Stimulated activated CD8-positive, alpha-beta memory T cell treated with anti-CD3 and anti-CD28 coated beads, Interleukin-4, amount 100 ng/mL, for 4 hours (primary cell): ENCODE data around the gene ERCC6L2.

Experiments used
- DNase-seq, 2 donors: peaks; one replicate each; pipeline ENCODE4 v3.0.0-alpha.2; 2020; ENCODE audit warnings: low read depth in 2 of 2, low spot score in 1 of 2

ERCC6L2 gene

DNA sequence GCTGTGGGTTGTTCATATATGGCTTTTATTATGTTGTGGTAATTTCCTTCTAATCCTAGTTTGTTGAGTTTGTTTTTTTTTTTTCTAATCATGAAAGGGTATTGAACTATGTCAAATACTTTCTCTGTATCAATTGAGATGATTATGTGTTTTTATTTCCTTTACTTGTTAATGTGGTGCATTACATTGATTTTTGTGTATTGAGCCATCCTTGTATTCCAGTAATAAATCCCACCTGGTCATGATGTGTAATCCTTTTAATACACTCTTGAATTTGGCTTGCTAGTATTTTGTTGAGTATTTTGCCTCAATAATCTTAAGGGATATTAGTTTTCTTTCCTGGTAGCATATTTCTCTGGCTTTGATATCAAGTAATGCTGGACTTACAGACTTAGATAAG, 13.1 kb upstream of the ERCC6L2 start:
- no peak for DNase-seq

GRCh38 chr9:95864852-95865580, 10.5 kb upstream of the ERCC6L2 start:
- DNase-seq = no peak

DNA sequence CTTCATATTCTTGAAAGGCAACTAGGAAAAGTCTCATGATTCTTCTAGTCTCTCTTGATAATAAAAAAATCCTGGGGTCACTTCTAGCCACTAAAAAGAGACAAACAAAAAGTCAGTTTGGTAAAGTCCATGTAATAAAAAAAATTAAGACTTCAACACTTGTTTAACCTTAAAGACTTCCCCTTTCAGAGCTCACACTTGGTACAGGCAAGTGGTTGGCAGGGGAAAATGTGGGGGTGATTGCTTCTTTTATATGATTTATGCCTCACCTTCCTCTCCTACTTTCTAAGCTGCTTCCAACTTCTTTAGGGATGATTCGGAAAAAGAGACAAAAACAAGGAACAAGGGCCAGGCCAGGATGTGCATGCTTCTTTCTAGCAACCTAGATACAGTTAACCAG, 5.1 kb upstream of the ERCC6L2 start:
- DNase-seq = no peak

GRCh38 chr9:95870906-95871305, 4.6 kb upstream of the ERCC6L2 start:
- no peak for DNase-seq

GRCh38 chr9:95874303-95874988, 1.0 kb upstream of the ERCC6L2 start:
- no peak for DNase-seq

- DNase-seq = peak; percentile 32 to 33
These were observed 544 bp upstream of the ERCC6L2 start for GRCh38 chr9:95874989-95875304.

- DNase-seq = no peak
These were observed 600 bp downstream of the ERCC6L2 start for GRCh38 chr9:95876138-95876444.

- no peak for DNase-seq
These were observed 1.1 kb downstream of the ERCC6L2 start for GRCh38 chr9:95876595-95876994.

GRCh38 chr9:95877984-95878383, 2.5 kb downstream of the ERCC6L2 start:
- no peak for DNase-seq

DNA sequence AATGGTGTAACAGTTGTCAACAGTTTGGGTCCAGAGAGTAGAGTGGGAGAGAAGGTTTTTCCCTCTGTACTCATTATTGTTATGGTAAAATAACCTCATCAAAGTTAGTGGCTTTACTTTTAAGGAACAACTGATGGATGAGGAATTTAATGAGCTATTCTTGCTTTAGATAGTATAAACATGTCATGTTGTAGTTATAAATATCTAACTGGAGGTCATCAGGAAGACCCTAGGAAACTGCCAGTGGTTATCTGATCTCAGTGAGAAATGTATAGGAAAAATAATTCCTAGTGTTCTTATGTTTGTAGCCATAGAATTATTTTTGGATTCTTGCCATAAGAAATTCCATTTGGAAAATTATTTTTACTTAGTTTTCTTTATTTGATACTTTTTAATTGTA, 4.1 kb downstream of the ERCC6L2 start:
- no peak for DNase-seq

DNA sequence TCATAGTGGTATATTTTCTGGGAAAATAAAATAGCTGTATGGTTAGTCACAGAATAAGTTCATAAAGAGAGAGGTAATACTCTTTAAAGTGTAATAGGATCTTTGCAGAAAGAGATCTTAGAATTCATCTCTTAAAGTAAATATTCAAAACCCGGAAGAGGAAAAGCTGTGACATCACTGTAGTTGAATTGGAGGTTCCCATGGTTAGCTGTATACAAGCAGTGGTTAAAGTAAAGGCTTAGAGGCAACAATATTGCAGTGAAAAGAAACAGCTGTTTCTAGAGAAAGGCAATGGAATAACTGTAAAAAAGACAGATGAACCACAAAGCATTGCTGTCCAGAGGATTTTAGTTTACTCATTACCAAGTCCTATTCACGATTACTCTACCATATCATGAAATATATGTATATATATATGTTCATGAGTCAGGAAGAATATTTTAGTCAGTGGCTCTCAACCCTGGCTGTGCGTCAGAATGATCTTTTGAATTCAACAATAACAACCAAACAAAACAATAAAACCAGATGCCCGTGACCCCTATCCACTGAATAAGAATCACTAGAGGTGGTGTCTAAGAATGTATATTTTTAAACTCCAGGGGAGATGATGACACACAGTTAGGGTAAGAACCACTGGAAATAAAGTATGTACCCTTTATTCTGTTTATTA, 4.7 kb downstream of the ERCC6L2 start:
- DNase-seq = no peak

DNA sequence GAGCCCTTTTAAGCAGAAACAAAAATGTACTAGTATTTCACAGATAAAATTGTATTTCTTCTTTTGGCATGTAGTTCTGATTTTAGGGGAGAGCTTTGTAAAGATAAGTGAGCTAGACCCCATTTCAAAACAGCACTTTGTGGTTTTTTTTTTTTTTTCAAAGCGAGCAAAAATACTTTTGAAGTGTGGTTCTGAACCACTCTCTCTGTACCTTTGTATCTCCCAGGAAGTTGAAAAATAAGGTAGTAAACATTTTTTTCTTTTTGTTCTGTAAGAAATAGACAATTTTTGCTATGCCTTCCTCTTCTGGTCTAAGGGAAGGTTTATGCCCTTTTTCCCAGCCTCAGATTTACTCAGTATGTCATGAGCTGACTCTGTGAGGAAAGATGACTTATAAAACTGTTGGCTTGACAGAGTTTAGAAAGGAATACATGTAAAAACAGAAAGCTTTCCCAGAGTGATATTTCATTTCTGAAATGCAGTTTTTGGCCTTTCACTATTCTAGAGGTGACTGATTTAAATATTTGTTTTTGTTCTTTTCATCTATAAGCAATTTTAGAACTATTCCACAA, 12.5 kb downstream of the ERCC6L2 start:
- no peak for DNase-seq

DNA sequence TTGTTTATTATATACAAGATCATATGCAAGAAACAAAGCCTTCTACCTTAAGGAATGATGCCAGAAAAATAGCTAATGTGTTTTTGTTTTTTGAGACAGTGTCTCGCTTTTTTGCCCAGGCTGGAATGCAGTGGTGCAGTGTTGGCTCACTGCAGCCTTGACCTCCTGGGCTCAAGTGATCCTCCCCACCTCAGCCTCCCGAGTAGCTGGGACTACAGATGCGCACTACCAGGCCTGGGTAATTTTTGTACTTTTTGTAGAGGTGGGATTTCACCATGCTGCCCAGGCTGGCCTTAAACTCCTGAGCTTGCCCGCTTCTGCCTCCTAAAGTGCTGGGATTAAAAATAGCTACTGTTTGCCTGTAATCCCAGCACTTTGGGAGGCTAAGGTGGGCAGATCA, 15.1 kb downstream of the ERCC6L2 start:
- no peak for DNase-seq

DNA sequence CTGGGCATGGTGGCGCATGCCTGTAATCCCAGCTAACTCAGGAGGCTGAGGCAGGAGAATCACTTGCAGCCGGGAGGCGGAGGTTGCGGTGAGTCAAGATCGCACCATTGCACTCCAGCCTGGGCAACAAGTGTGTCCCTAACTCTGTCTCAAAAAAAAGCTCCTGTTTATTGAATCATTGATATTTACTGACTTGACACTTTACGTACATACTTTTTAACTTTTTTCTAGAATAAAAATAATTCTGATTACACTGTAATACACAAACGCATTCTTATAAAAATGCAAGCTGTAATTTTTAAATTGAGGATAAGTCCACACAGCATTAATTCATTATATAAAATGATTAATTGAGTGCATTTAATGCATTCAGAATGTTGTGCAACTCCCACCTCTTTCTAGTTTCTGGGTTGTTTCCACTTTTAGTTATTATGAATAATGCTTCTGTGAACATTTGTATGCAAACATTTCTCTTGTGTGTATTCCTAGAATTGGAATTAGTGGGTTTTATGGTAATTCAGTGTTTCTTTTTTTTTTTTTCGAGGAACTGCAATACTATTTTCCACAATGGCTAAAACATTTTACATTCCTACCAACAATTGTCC, 15.7 kb downstream of the ERCC6L2 start:
- no peak for DNase-seq

DNA sequence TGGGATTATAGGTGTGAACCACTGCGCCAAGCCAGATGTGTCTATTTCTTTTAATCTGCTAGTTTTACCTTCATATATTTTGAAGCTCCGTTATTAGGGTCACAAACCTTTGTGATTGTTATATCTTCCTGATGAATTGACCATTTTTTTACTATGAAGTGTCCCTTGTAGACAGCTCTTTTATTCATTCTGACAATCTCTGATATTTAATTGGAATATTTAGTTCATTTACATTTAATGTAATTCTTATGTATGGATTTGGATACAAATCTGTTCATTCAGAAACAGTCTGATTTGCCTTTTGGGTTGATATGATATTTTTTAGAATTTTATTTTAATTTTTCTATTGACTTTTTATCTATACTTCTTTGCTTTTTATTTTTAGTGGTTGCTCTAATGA, 17.2 kb downstream of the ERCC6L2 start:
- no peak for DNase-seq

GRCh38 chr9:95896580-95896979, 21.1 kb downstream of the ERCC6L2 start:
- no peak for DNase-seq

- DNase-seq = no peak
These were observed 26.0 kb downstream of the ERCC6L2 start for GRCh38 chr9:95901506-95901905.

DNA sequence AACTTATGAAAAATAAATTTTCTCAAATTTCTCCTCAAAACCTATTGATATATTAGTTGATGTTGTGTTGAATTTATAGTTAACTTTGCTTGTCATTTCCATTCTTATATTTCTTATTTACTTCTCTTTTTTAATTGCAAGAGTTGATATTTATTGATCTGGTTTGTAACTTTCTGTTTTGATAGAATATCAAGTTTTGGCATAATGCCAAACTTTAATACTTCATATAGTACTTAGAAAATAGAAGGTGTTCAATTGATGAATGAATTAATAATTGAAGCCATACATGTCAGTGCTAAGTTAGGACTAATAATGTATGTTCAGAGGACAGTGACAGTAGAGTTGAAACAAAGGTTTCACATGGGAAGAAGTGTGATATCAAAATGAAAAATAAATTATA, 27.9 kb downstream of the ERCC6L2 start:
- no peak for DNase-seq

- no peak for DNase-seq
These were observed 32.3 kb downstream of the ERCC6L2 start for GRCh38 chr9:95907794-95908193.

GRCh38 chr9:95910023-95910707, 34.7 kb downstream of the ERCC6L2 start:
- no peak for DNase-seq

DNA sequence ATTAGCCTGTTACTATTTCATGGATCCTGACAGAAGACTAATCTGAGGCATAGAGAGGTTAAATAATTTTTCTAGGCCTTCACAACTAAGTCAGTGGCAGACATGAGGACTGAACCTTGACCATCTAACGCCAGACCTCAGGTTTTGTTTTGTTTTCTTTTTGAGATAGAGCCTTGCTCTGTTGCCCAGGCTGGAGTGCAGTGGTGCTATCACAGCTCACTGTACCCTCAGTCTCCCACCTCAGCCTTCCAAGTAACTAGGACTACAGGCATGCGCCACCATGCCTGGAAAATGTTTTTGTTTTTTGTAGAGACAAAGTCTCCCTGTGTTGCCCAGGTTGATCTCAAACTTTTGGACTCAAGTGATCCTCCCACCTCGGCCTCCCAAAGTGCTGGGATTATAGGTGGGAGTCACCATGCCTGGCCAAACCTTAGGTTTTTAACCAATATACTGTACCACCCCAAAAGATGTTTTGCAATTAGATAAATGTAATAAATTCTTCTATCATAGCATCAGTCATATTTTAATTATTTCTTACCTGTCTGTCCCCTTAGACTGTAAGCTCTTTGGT, 35.4 kb downstream of the ERCC6L2 start:
- DNase-seq = no peak
